Neural cell (in vitro differentiated cells): ENCODE data around the gene SLAMF1.

ENCODE experiments used
- CTCF ChIP-seq: fragments of 450-650 bp; IDR thresholded peaks from 2 replicates; pipeline ENCODE4 v1.5.1; 2014; ENCODE audit warnings: antibody characterized with exemption, mild to moderate bottlenecking, moderate library complexity; ENCODE audit not compliant: poor library complexity, severe bottlenecking
- EZH2 ChIP-seq: fragments of 200-600, 300-800 bp; shearing (Covaris generic), sonication (generic); IDR thresholded peaks from 2 replicates; pipeline ENCODE4 v1.6.1; 2014; ENCODE audit warnings: antibody characterized with exemption, low read length, borderline replicate concordance, mild to moderate bottlenecking; ENCODE audit not compliant: insufficient read depth, poor library complexity, severe bottlenecking
- POLR2AphosphoS5 ChIP-seq: IDR thresholded peaks from 2 replicates; pipeline ENCODE4 v1.6.1; 2012
- RAD21 ChIP-seq: fragments of 450-650 bp; conservative IDR thresholded peaks from 2 replicates; pipeline ENCODE4 v1.6.1; 2014; ENCODE audit warnings: antibody characterized with exemption, mild to moderate bottlenecking, moderate library complexity

GRCh38 chr1:160669802-160670201 is 23.0 kb upstream of the SLAMF1 start:
- no peak for TF ChIP-seq CTCF
- no peak for TF ChIP-seq RAD21
- TF ChIP-seq EZH2 = no peak
- no peak for TF ChIP-seq POLR2AphosphoS5
